ENCODE measurements around the gene UGT1A8. TPM values are rescaled to one million over a fixed set of nuclear protein-coding genes. Genes with fewer than 3 reads are reported as not detected.

The UGT1A8 gene
- total and polyA plus RNA-seq, 9 of the 15 experiments (the other 6 are each of a cell fraction or from before 2014, with no cell fraction given): 0.04 TPM; not detected in 8

- no peak for TF ChIP-seq ZNF609 (CRISPR knock-in tag; IDR thresholded peaks at IDR 0.05; ENCODE audit: borderline replicate concordance)
- TF ChIP-seq KDM5B (IDR thresholded peaks at IDR 0.05; ENCODE audit: insufficient replicate concordance, low read depth, low read length): no peak
- no peak for TF ChIP-seq BHLHE40 (IDR thresholded peaks at IDR 0.05; ENCODE audit: low read length)
- TF ChIP-seq ELK1 (CRISPR knock-in tag; IDR thresholded peaks at IDR 0.05): no peak
- TF ChIP-seq ZNF778 (CRISPR knock-in tag; IDR thresholded peaks at IDR 0.05): no peak
Observed at GRCh38 chr2:233798335-233799086, 181.1 kb downstream of the UGT1A8 start (continued).
